Stimulated activated CD4-positive, alpha-beta T cell treated with anti-CD3 and anti-CD28 coated beads, Interleukin-12 subunit alpha, Interleukin-12 subunit beta, amount 100 ng/mL, for 24 hours (primary cell): ENCODE data around the gene LRRC8A.
A peak's percentile ranks its signal among the peaks of the same experiment; 100 is the strongest.
"Not testable (repeated sequence)": the region's sequence is repeated elsewhere in the genome, so short reads cannot be mapped to it uniquely, and the experiment has no call there.

Experiments
- DNase-seq, 2 experiments: peaks; one replicate each; pipeline ENCODE4 v3.0.0-alpha.2; 2020; ENCODE audit warnings: low read depth in 2 of 2

The LRRC8A gene

GRCh38 chr9:128920381-128921058 is 38.6 kb downstream of the LRRC8A start, which contains the start of gene PHYHD1:
Gene PHYHD1 (plus strand): TSS chr9:128920982. CDS start chr9:128922324, 1,342 bp downstream.
- DNase-seq, result no peak

- no peak for DNase-seq
Observed at GRCh38 chr9:128921881-128922763, 40.2 kb downstream of the LRRC8A start.

DNA sequence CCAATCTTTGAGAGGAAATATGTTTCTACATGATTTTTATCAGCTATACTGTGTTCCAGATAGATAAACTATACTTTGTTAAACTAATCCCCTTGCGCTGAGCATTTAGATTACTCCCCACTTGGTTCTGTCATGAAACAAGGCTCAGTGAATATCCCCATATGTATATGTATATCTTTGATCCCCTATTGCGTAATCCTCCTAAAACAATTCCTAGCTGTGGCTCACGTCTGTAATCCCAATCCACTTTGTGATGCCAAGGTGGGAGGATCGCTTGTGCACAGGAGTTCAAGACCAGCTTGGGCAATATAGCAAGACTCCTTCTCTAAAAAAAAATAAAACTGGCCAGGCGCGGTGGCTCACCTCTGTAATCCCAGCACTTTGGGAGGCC is 41.6 kb downstream of the LRRC8A start:
- DNase-seq, result no peak

DNA sequence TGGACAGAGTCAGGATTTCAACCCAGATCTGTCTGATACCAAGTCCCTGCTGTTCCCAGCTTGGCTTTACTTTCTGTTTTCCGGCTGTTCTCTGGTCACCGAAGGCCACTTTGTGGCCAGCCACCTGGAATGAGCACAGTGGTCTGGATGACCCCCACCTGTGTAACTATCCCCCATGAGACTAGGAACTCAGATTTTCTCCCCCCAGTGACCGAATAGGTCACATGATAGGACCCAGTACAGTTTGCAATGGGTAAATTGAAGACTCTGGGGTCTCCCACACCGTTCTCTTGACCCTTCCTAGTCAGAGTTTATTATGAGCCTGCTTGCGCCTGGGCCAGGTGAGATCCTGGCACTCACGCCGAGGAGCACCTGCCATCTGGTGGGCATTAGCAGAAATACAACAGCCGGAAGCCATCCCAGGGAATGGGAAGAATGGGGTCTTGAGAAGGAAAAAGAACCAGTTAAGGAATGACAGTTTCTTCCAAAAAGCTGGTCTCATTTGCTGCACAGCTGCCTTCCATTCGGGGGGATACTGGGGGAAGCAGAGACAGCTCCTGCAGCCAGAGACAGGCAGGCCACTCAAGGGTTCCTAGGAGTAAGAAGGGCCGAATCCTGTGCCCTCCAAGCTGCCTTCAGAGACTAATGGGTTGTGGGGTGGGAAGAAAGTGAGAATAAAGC is 45.9 kb downstream of the LRRC8A start:
- DNase-seq, result peak in 1 of 2 experiments; percentile 43

- DNase-seq, result no peak
Observed at GRCh38 chr9:128928624-128929023, 46.7 kb downstream of the LRRC8A start.

DNA sequence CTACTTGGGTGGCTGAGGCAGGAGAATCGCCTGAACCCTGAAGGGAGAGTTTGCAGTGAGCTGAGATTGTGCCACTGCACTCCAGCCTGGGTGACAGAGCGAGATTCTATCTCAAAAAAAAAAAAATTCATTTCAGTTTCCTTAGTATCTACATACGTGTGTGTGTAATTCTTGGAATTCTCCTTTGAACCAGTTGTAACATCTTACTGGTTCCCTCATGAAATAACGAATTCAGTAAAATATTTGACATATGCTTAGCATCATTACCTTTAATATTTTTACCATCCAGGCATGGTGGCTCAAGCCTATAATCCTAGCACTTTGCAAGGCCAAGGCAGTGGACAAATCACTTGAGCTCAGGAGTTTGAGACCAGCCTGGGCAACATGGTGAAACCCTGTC is 47.6 kb downstream of the LRRC8A start:
- no peak for DNase-seq

DNA sequence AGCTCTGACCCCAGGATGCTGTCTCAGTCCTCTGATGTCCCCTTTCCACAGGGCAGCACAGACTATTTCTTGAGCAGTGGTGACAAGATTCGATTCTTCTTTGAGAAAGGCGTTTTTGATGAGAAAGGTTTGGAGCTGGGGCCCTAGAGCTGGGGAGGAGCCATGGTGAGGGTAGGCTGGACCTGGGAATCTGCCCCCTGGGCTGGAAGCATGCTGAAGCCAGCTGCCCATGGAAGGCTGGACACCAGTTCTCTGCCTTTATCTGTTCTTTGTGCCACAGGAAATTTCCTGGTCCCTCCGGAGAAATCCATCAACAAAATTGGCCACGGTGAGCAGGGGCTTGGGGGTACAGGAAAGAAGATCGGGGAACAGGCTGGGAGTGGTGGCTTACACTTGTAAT is 51.8 kb downstream of the LRRC8A start:
- DNase-seq, result no peak

GRCh38 chr9:128936171-128936865 is 54.4 kb downstream of the LRRC8A start:
- DNase-seq, result no peak

- DNase-seq, result no peak
Observed at GRCh38 chr9:128937310-128938165, 55.6 kb downstream of the LRRC8A start.

- no peak for DNase-seq
Observed at GRCh38 chr9:128940271-128940921, 58.5 kb downstream of the LRRC8A start.

- DNase-seq, result no peak
Observed at GRCh38 chr9:128940946-128941755, 59.2 kb downstream of the LRRC8A start.

GRCh38 chr9:128943832-128944620 is 62.1 kb downstream of the LRRC8A start:
- DNase-seq, result no peak

- not testable (repeated sequence) for DNase-seq
Observed at GRCh38 chr9:128944966-128945365, 63.0 kb downstream of the LRRC8A start.

DNA sequence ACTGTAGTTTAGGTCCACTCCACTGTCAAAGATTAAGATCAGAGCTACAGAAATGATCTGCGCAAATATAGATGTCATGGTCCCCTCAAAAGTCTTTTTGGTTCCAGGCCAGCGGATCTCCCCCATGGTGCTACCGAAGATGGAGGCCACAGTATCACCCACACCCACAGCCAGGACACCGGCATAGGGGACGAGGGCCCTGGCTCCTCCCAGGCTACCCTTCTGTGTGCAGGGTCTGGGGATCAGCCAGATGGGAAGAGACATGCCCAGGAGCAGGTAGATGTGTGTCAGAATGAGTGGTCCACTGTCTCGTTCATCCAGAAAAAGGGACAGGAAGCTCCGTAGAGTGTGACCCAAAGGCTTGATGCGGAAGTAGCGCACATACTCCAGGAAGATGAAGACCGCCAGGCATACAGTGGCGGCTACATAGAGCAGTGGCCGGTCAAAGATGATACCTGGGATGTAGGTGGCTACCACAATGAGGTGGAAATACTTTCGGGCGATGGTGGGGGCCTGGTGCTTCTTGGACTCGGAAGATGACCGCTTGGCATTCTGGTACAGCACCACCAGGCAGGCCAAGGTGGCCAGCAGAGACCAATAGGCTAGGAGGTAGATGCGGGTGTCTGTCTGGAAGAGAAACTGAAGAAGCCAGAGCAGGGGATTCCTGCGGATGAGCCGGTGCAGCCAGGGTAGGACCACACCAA is 64.0 kb downstream of the LRRC8A start:
- no peak for DNase-seq

- no peak for DNase-seq
Observed at GRCh38 chr9:128946571-128947276, 64.8 kb downstream of the LRRC8A start.

DNA sequence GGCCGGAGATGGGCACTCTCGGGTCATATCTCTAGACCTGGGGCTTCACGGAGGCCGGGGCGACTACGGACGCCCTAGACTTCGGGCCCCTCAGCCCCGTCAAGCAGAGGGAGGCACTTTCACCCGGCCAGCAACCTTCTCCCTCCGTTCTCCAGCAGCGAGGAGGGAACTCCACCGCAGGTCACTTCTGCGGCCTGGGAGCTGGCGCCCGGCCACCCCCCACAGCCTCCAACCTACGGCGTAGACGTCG is 65.3 kb downstream of the LRRC8A start:
- no peak for DNase-seq

DNA sequence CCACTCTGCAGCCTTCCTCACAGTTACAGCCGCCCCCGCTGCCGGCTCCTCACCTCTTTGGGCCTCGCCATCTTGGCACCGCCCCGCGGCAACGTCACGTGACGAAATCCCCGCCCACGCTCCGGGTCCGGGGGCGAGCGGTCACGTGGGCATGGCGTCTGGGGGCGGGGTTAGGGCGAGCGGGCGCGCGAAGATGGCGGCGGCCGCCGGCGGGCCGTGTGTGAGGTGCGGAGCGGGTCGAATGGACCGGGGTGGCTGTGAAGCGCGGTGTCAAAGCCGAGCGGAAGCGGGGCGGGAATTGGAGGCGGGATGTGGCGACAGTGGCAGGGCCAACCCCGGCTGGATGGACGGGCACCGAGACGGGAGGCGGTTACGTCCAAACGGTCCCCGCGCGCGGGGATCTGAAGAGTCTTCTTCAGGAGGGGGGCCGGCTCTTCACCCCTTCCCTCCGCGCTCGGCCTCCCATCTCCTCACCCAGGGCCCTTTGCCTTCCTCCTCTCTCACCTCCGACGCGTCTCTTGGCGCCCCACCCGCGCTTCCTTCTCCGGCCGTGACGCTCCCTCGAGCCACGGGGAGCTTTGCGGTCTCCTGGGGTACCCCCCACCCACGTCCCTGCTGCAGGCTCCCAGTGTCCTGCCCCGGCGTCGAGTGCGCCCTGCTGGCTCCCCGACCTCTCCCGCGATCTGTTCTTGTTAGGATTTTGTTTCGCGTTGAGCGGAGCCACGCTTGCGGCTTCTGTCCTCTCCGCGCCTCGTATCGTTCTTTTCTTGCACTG is 65.8 kb downstream of the LRRC8A start, which contains the start of the genes DOLK and NUP188:
DOLK (minus strand) TSS at position 77 of the 775 bp plus-strand sequence. CDS start 300 bp downstream, outside the sequence.
NUP188 (plus strand) TSS at position 173 of the 775 bp plus-strand sequence; CDS start at position 194, 21 bp downstream.
- DNase-seq, result peak; percentile 98 to 99
